Thymus (tissue), 11 donors: Measurements from ENCODE around the gene SLC4A5. TPM values are rescaled to one million over a fixed set of nuclear protein-coding genes. Genes with fewer than 3 reads are reported as not detected.

Source experiments
- DNase-seq, 9 donors: peaks; one replicate each; pipeline ENCODE4 v3.0.0-alpha.2; 2013; ENCODE audit warnings: low spot score in 9 of 9, low read depth in 6 of 9, missing footprints in 1 of 9
- H3K27ac ChIP-seq, 2 donors: one replicate each; pipeline ENCODE4 v1.5.1; 2013; ENCODE audit warnings: control low read depth in 1 of 2, low read depth in 1 of 2, low read length in 1 of 2, mild to moderate bottlenecking in 1 of 2, moderate library complexity in 1 of 2
- H3K27me3 ChIP-seq, 2 donors: one replicate each; pipeline ENCODE4 v1.5.1; 2013; ENCODE audit warnings: low read length in 1 of 2; ENCODE audit not compliant: control insufficient read depth in 2 of 2, insufficient read depth in 1 of 2
- H3K36me3 ChIP-seq, 2 donors: one replicate each; pipeline ENCODE4 v1.5.1; 2013; ENCODE audit warnings: low read length in 1 of 2, mild to moderate bottlenecking in 1 of 2, moderate library complexity in 1 of 2; ENCODE audit not compliant: control insufficient read depth in 2 of 2, insufficient read depth in 2 of 2
- H3K4me1 ChIP-seq, 2 donors: one replicate each; pipeline ENCODE4 v1.5.1; 2013; ENCODE audit warnings: low read length in 2 of 2; ENCODE audit not compliant: control insufficient read depth in 2 of 2, insufficient read depth in 2 of 2
- H3K4me3 ChIP-seq, 2 donors: one replicate each; pipeline ENCODE4 v1.5.1; 2013; ENCODE audit warnings: low read length in 2 of 2, control low read depth in 1 of 2, mild to moderate bottlenecking in 1 of 2
- H3K9me3 ChIP-seq, 2 donors: one replicate each; pipeline ENCODE4 v1.5.1; 2013; ENCODE audit warnings: low read length in 1 of 2, mild to moderate bottlenecking in 1 of 2; ENCODE audit not compliant: control insufficient read depth in 2 of 2, insufficient read depth in 1 of 2
- WGBS: extraction: QIAGEN DNeasy Blood & Tissue Kit; methylation state at CpG from one replicate; pipeline ENCODE4 v1.1.7; 2013; 5-methylcytosine and 5-hydroxymethylcytosine counted together
- polyA plus RNA-seq: library from polyadenylated mRNA; stranded (reverse); fragments of 200-250 nt; gene quantifications from one replicate; pipeline ENCODE4 v1.2.3, GENCODE V29; 2013
- total RNA-seq: library from RNA; stranded (reverse); fragments of 120-200 nt; gene quantifications from one replicate; pipeline ENCODE4 v1.2.4, GENCODE V29; 2013
- donor health status: healthy.

SLC4A5 gene
- total and polyA plus RNA-seq, 2 donors: 0.85 to 2.5 TPM

GRCh38 chr2:74267068-74267467, 76.1 kb downstream of the SLC4A5 start:
- Histone ChIP-seq H3K4me3 (no peak overlapping the region), H3K4me1 (peaks cover 0 to 3% of the 10 kb centered on the region in 2 donors), H3K36me3 (no peaks in the 10 kb centered on the region), H3K9me3 (no peaks in the 10 kb centered on the region), H3K27me3 (no peaks in the 10 kb centered on the region), H3K27ac (no peak overlapping the region)
- 24% methylated on average over 4 of the region's 4 CpGs for WGBS
- DNase-seq: peak; percentile 7 to 63 (median 15)

GRCh38 chr2:74264281-74264680, 78.9 kb downstream of the SLC4A5 start:
- no peak for DNase-seq
- H3K27ac ChIP-seq: no peak overlapping the region
- H3K4me3 ChIP-seq: no peak overlapping the region
- H3K4me1 ChIP-seq: peaks cover 0 to 3% of the 10 kb centered on the region in 2 donors
- WGBS: 65% methylated on average over 1 of the region's 1 CpG
- no peaks in the 10 kb centered on the region for H3K27me3 ChIP-seq
- H3K9me3 ChIP-seq: no peaks in the 10 kb centered on the region
- H3K36me3 ChIP-seq: no peaks in the 10 kb centered on the region

DNA sequence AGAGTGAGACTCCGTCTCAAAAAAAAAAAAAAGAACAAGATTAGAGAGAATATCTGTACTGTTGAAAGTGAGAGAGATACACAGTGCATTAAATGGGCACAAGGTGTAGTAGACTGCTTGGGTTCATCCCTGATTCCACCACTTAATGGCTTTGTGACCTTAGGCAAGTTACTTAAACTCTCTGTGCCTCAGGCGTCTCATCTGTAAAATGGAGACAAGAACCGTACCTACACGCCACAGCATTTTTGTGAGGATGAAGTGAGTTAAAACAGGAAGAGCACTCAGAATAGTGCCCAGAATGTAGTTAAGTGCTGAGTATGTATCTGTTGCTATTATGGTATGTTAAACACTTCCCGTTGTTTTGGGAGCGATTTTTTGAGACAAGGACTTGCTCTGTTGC, 80.5 kb downstream of the SLC4A5 start:
- Histone ChIP-seq H3K27ac (no peak overlapping the region), H3K27me3 (no peaks in the 10 kb centered on the region), H3K36me3 (no peaks in the 10 kb centered on the region), H3K4me3 (no peak overlapping the region), H3K4me1 (peaks cover 0 to 3% of the 10 kb centered on the region in 2 donors), H3K9me3 (no peaks in the 10 kb centered on the region)
- DNase-seq: no peak
- WGBS: 98% methylated on average over 6 of the region's 6 CpGs

DNA sequence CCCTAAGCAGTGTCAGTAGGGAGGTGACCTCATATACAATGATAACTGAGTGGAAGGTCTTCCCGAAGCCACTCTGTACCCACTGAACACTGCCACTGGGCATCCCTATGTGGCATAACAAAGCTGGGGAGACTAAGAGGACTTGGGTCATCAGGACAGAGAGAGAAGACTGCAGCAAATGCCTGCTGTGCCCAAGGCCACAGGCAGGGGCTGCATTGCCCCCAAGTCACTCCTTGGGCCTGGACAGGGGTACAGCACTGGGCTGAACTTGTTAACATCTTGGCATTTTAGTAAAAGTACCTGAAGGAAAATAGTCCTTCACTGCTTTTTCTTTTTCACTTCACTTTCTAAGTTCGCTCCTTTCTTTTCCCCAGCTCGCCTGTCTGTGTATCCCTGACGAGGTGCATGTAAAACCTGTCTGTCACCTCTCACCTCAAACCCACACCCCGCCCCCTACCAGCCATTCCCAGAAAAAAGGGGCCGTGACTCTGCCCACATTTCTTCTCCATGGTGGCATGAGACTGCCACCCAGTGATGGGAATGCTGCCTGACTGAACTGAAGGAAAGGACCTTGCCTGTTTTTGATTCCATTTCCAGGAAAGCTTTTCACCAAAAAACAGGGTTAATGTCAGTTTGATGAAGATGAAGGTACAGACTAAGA, 81.9 kb downstream of the SLC4A5 start:
- Histone ChIP-seq H3K27me3 (no peaks in the 10 kb centered on the region), H3K27ac (no peak overlapping the region), H3K9me3 (no peaks in the 10 kb centered on the region), H3K36me3 (no peaks in the 10 kb centered on the region), H3K4me1 (no peaks in the 10 kb centered on the region), H3K4me3 (no peak overlapping the region)
- no peak for DNase-seq
- 94% methylated on average over 6 of the region's 6 CpGs for WGBS

DNA sequence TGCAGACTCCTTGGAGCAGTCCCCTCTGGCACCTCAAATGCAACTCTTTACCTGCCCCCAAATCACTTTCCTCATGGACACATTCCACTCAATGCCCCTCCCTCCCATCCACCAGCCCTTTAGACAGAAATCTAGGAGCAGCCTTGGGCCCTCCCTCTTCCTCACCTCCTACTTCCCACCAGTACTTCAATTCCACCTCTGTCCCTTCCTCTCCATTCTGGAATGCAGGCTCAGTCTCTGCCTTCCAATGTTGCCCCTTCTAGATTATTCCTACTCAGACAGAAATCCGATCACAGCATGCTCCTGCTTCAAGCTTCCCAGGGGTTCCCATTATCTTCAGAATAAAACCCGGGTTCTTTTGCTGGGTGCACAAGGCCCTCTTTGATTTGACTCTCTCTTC, 82.7 kb downstream of the SLC4A5 start:
- WGBS: 92% methylated on average over 2 of the region's 2 CpGs
- no peak for DNase-seq
- H3K4me1 ChIP-seq: no peaks in the 10 kb centered on the region
- no peak overlapping the region for H3K4me3 ChIP-seq
- no peak overlapping the region for H3K27ac ChIP-seq
- no peaks in the 10 kb centered on the region for H3K27me3 ChIP-seq
- H3K9me3 ChIP-seq: no peaks in the 10 kb centered on the region
- H3K36me3 ChIP-seq: no peaks in the 10 kb centered on the region

GRCh38 chr2:74259733-74260132, 83.5 kb downstream of the SLC4A5 start:
- no peaks in the 10 kb centered on the region for H3K27me3 ChIP-seq
- H3K4me3 ChIP-seq: no peak overlapping the region
- WGBS: 96% methylated on average over 4 of the region's 4 CpGs
- H3K36me3 ChIP-seq: no peaks in the 10 kb centered on the region
- DNase-seq: no peak
- no peak overlapping the region for H3K27ac ChIP-seq
- H3K9me3 ChIP-seq: no peaks in the 10 kb centered on the region
- no peaks in the 10 kb centered on the region for H3K4me1 ChIP-seq

DNA sequence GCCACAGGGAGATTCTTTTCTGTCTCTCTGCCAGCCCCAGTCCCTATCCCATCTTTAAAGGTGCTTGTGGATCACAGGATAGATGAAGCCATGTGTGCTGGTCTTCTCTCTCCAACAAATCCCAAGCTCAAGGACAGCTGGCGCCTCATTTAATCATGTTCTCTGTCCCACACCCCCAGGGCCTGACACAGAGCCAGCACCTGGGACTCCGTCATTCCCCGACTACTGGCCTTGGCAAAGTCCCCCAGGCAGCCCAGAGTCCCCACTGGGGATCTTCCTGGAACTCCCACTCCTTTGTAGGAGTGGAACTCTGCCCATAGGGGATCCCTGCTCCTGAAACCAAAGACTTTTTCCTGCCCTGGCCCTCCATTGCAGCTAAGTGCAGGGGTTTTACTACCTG, 84.0 kb downstream of the SLC4A5 start:
- no peaks in the 10 kb centered on the region for H3K36me3 ChIP-seq
- DNase-seq: no peak
- H3K27ac ChIP-seq: no peak overlapping the region
- WGBS: 97% methylated on average over 3 of the region's 3 CpGs
- H3K27me3 ChIP-seq: no peaks in the 10 kb centered on the region
- no peaks in the 10 kb centered on the region for H3K9me3 ChIP-seq
- H3K4me3 ChIP-seq: no peak overlapping the region
- no peaks in the 10 kb centered on the region for H3K4me1 ChIP-seq

DNA sequence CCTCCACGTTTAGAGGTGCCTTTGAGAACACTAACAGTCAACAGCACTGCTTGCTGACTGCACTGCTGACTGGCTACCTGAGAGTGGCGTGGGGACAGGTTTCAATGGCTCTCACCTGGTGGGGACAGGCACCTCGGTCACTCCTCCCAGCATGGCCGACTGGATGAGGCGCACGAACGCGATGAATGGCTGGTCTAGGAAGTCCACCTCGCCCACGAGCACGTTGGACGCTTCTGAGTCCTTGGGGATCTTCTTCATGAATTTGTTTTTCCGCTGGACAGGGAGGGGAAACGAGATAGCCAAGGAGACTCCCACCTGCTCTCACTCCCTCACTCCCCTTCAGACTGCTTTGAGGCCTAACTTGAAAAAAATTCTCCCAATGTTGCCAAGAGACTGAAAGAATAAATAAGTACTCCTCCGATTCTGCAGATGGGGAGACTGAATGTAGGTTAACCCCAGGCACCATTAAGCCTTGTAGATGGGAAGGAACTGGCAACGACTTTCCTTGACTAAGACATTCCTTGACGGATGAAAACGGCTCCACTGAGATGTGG, 87.5 kb downstream of the SLC4A5 start:
- Histone ChIP-seq H3K4me1 (no peaks in the 10 kb centered on the region), H3K27me3 (no peaks in the 10 kb centered on the region), H3K27ac (no peak overlapping the region), H3K36me3 (no peaks in the 10 kb centered on the region), H3K9me3 (no peaks in the 10 kb centered on the region), H3K4me3 (no peak overlapping the region)
- no peak for DNase-seq
- WGBS: 97% methylated on average over 18 of the region's 18 CpGs

DNA sequence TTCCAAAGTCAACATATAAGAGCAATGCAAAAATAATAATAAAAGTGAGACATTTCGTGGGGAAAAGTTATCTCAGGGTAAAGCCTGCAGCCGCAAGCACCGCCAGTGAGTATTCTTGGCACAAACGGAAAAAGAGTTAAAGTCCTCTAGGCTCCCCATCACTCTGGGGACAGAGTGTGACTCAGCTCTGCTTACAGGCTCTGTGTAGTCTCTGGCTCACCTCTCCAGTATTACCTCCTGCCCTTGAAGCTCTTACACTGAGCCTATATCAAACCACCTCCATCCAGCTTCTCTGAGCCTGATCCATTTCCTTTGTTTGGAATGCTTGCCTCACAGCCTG, 89.3 kb downstream of the SLC4A5 start:
- Histone ChIP-seq H3K27me3 (peaks cover 0 to 2% of the 10 kb centered on the region in 2 donors), H3K4me1 (no peaks in the 10 kb centered on the region), H3K4me3 (no peak overlapping the region), H3K27ac (no peak overlapping the region), H3K9me3 (no peaks in the 10 kb centered on the region), H3K36me3 (no peaks in the 10 kb centered on the region)
- no peak for DNase-seq
- WGBS: 98% methylated on average over 4 of the region's 4 CpGs
